ENCODE measurements around the gene MALSU1.
"Not testable (repeated sequence)": the region's sequence is repeated elsewhere in the genome, so short reads cannot be mapped to it uniquely, and the experiment has no call there.

MALSU1 gene

DNA sequence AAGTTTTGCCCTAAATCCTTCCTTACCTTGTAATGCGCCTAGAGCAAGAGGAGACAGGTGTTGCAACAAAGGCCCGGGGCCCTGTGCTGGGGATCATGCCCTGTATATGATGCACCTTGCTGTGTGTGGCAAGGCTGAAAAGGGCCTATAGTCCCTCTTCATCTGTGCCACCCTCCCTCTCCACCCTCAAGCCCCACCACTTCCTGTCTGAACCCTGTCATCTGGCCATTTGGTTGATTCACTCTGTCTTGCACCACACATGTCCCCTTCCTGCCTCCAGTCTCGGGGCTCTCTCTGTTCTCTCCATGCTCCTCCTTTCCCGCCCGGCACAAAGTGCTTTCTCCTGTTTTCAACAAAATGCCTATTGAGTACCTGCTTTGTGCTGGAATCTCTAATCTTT lies 11.5 kb upstream of the MALSU1 start:
- no peak for DNase-seq

DNA sequence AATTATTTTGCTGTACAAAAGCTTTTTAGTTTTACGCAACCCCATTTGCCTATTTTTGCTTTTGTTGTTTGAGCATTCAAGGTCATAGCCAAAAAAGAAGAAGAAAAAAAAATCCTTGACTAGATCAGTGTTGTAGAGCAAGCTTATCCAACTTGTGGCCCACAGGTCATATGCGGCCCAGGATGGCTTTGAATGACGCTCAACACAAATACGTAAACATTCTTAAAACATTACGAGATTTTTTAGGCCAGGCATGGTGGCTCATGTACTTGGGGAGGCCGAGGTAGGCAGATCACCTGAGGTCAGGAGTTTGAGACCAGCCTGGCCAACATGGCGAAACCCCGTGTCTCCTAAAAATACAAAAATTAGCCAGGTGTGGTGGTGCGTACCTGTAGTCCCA lies 8.1 kb upstream of the MALSU1 start:
- DNase-seq: no peak

DNA sequence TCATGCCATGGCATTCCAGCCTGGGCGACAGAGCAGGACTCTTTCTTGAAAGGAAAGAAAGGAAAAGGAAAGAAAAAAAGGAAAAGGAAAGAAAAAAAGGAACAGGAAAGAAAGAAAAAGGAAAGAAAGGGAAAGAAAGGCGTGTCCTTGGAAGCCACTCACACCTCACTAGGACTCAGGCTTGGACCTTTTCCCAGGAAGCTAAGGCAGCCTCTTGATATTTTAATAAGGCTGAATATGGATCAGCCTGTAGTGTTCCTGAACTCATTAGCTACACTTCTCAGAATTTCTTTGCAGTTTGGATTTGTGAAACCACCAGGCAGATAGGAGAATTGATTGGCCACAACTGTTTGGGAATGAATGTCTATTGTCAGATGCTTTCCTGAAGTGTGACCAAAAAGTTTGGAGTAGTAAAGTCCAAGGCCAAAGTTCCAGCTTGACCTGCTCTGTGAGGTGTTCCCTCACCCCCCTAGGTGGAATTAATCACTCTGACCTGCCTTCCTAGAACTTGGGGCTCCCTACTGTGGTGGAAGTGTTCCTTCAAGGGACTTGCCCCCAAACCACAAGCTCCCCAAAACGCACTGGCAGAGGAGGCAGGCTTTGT lies 7.1 kb upstream of the MALSU1 start:
- no peak for DNase-seq

DNA sequence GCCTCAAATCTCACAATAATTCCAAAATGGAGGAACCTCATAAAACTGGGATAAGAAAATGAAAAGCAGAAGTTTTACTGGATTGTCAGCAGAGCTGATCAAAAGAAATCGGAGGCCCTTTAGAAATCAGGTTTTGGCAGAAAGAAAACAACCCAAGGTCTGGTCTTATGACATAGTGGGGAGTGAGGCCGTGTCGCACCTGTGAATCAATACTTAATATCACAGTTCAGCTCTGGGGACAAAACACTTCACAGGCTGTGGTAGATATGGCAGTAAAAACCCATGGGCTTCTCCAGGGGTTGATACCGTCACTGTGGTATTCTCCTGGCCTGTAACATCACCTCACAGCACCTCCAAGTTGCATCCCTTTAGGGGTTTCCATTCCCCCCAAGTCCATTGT lies 6.5 kb upstream of the MALSU1 start:
- DNase-seq: no peak

DNA sequence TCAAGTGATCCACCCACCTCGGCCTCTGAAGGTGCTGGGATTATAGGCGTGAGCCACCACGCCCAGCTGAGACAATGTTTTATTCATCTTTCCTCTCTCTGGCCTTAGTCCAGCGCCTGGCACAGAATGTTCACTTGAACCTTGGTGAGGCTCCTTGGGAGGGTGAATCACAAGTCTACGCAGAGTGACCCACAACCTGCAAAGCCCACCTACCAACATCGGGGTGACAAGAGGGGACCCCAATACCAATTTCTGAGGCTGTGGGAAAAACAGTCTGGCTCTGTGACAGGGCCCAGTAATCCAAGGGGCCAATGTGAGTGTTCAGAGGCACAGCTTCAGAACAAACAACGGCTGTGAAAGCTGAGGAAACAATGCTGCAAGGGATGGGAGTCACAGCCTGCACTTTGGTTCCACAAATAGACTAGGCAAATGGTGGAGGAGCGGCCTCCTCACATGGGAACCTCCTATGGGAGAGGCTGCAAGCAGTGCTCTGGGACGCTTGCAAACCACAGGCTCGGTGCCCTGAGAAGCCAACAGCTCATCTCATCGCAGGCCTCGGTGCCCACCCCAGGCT lies 5.6 kb upstream of the MALSU1 start:
- no peak for DNase-seq

DNA sequence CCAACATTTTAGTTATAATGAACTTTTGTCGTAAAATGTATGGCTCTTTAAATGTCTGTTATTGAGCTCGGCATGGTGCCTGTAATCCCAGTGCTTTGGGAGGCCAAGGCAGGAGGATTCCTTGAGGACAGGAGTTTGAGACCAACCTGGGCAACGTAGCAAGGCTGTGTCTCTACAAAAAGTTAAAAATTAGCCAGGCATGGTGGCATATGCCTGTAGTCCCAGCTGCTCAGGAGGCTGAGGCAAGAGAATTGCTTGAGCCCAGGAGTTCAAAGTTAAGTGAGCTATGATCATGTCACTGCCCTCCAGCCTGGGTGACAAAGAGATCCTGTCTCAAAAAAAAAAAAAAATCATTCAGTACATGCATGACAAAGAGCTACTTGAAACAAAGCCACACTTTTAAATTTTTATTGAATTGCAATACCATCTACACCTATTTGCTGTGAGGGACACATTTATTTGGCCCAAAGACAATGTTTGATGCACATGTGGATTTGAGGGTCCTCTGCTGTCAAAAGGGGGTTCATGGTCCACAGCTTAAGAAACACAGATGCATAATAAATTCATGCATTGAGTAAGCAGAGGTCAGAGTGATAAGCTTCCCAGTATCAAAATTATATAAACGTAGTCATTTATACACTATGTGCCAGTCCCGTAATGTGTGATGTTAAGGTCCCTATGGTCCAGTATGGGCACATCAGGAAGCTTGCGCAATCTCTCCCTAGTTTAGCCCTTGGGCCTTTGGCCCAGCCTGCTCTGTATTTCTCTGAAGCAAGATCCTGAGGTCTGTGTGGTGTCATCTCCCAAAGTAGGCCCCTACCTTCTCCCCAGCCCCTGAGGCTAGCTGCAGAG lies 4.4 kb upstream of the MALSU1 start:
- no peak for DNase-seq

DNA sequence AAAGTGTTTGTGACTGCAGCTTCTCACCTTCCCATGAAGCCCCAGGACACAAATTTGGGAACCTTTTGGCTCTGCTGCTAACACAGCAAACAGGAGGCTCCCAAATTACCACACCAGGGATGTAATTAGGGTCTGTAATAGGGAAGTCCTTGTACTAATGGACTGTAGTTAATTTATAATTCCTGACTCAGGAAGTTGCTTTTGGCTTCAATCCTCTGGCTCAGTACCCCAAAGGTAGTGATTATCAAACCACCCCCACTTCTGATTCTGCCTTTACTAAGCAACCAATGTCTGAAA lies 3.8 kb upstream of the MALSU1 start:
- DNase-seq: no peak

DNA sequence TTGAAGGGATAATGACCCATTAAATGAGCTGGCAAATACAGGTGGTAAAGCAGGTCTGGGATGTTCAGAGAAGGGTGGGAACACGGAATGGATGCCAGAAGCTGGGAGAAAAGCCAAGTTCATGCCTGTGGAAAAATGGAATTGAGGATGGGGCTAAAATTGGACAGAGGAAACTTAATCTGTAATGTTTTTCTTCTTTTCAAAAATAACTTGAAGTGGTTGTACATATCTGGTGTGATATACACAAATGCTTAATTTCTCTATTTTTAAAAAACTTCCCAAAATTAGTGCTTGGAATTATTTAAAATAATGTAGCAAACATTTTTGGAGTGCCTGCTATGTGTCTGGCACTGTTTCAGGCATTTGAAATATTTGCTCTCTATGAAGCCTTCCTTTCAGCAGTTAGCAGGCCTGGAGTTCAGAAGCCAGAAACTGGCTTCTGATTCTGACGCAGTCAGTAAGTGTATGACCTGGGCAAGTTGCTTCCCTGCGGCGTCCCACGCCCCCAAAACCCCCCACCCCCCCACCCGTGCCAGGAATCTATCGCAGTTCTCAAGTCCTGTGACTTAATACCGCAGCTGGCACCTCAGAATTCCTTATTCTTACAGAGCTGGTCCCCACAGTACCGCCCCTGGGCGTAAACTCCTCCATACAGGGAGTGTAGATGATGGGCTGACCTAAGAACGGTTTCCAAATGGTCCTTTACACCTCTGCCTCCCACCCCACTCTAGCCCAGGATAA lies 828 bp upstream of the MALSU1 start:
- DNase-seq: peak; percentile 21

DNA sequence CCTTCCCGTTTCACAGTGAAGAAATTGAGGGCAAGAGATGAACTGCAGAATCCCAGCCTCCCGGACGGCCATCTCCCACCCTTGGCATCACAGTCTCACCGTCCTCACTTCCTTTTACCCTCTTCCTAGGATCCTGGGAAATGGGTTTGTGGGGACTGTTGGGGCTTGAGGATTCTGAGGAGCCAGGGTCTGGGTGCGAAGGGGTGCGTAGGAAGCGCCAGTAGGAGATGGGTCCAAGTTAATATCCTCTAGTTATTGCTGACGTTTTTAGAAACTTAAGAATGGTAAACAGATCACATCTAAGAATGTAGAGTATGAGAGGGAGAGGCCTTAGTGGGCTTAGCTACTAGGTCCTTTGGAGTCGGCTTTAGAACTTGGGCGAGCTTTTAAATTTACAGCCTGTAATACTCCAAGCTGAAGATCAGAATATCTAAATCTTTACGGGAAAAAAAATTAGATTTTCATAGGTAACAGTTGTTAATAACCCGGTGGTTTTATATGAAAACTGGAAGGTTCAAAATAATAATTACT lies 696 bp downstream of the MALSU1 start:
- DNase-seq: no peak

DNA sequence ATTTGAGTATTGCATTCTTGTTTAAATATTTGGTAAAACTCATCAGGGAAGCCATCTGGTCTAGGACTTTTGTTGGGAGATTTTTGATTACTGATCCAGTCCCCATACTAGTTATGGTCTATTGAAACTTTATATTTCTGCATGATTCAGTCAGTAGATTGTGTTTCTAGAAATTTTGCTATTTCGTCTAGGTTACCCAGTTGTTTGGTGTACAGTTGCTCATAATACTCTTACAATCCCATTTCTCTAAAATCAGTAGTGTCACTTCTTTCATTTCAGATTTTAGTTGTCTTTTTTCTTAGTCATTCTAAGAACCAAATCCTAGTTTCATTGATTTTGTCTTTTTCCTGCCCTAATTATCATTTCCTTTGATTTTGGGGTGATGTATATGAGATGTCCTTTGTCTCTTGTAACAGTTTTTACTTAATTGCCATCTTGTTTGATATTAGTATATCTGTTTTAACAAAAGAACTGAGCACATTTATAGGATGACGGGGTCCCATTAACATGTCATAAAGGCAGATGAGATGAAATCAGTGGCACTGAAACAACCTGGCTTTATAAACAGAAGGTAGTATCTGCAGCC lies 7.9 kb downstream of the MALSU1 start:
- DNase-seq: no peak

DNA sequence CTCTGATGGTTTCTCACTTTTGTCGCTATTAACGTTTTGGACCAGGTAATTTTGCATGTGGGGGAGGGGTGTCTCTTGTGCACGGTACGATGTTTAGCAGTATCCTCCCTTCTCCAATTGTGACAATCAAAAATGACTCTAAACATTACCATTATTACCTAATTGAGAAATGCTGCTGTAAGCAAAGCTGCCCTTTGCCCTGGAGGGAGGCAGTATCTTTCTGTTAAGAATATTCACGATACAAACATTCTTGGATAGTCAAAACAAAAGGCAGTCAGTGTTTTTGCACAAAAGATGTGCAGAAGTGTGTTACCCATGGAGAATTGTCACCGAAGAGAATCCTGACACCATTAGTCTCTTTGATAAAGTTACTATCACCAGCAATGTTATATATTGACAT lies 9.6 kb downstream of the MALSU1 start:
- DNase-seq: no peak

DNA sequence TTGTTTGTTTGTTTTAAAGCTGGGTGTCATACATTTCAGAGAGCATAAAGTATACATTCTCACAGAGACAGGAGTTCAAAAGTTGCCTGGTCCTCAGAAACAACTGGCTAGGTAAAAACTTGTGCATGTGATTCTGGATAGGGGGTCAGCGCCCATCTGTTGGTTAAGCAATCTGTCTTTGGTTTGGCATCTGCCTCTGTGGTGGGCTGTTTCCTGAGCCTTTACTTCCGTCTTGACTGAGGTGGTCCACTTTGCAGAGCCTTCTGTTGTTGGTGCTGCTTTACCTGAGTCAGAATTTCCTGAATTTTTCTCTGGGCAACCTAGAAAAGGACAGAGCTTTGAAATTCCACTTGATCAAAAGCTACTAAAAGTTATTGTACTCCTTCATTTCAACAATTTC lies 13.0 kb downstream of the MALSU1 start:
- DNase-seq: not testable (repeated sequence)

DNA sequence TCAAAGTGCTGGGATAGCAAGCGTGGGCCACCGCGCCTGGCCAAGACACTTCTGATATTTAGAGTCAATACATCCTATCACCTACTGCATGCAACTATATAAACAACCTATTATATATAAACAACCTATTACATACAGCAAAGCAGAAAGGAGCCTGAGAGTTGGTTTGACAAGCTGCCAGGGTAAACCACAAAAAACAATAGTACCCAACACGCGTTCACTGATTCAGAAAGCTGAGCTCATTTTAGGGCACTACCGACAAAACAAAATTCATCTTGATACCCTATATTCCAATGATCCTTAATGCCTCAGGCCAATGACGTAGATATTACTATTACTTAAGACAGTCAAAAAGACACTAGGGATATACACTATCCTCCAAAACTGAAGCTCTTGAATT lies 16.2 kb downstream of the MALSU1 start:
- no peak for DNase-seq

DNA sequence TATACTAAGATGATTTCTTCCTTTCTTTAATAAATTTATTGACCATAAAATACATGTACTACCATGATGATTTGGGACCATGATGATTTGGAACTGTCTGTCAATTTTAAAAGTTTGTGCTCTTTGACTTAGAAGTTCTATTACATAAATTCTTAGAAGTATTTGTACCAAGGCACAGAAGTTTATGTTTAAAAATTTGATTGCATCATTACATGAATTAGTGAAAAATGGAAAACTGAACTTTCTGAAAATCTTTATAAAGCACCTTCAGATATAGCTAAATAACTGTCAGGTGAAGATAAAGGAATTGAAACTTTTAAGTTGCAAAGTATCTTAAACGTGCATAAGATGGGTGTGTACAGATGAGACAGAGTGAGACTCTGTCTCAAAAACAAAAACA lies 32.0 kb downstream of the MALSU1 start:
- DNase-seq: no peak

DNA sequence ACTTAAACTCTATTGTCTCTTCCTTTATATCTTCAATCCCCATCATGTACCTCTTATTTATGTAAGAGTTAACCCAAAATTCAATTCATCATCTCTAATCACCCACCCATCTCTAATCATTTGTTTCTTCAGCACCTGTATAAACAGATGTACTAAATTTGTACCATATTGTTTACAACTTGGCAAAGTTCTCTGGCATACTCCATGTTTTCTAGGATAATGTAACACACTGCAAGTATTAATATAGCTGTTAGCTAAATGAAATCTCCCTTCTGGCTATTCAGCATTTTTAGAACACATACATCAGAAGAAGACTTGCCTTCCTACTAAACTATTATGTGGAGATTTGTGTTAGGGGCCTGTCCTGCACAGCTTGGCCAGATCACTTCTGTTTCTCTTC lies 33.1 kb downstream of the MALSU1 start:
- DNase-seq: no peak

DNA sequence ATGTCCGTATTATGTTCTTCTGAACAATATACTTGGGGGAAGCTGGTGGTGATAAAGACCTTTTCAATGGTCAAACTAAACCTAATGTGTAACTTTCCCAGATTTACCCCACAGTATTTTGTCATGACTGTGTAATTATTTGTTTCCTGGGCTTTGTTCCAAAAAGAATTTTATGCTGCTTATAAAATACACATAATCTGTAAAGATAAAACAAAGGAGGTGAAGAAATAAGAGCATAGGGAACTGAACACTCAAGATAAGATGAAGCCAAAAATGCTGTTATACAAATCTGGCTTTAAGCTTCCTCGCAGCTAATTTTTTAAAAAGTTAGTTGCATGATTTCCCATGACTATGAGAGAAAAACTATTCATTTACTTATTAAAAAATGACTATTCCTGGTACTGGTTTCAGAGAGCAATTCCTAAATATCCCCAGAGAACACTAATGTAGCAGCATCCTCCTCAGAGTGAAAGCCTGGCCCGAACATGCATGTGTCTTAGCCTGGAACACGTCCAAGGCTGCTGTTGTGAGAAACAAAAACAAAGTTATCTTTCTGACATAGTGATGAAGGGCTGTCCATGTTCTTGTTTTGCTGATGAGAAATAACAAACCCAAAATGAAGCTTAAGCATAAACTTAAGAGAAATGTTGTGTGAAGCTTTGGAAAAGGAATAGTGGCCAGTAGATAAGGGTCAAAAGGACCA lies 33.9 kb downstream of the MALSU1 start:
- peak; percentile 10 for DNase-seq

DNA sequence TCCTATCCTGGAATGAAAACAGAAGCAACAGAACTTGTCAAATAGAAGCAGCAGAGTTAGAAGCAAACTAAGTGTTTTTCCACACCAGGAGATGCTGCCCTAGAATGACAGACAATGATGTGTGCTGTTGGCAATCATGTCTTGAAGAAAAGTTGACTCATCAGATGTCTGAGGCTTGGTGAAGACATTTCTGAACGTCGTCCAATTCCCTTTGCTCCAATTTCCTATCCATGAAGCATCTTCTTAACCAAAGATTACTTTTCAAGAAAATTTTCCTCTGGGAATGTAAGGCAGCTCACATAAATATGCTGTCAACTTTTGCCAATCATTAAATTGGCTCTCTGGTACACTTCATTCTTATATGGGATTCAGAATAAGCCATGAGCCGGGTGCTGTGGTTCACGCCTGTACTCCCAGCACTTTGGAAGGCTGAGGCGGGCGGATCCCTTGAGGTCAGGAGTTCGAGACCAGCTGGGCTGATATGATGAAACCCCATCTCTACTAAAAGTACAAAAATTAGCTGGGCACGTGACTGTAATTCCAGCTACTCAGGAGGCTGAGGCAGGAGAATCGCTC lies 34.6 kb downstream of the MALSU1 start:
- peak; percentile 95 for DNase-seq

DNA sequence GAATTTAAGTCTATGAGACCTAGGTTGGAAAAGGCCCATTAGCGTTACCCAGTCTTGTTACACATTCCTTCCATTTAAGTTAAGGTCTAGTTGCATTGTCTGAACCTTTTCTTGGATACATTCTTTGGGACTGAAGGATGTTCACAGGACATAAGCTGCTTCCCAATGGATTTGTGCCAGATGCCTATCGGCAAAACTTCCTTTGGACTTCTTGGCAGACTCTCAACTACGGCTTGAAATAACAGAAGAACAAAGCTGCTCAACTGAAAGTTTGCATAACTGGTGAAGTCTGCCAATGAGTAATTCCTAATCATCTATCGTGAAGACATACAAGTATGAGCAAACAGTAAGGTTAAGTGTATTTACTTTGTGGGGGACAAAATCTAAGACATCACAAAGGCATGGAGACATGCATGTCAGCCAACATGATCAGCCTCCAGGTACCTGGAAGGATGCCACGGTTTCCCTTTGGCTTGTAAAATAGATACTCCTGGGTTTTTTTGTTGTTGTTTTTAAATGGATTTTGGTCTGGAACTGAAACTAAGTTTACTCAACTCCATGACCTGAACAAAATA lies 35.4 kb downstream of the MALSU1 start:
- DNase-seq: peak; percentile 98

DNA sequence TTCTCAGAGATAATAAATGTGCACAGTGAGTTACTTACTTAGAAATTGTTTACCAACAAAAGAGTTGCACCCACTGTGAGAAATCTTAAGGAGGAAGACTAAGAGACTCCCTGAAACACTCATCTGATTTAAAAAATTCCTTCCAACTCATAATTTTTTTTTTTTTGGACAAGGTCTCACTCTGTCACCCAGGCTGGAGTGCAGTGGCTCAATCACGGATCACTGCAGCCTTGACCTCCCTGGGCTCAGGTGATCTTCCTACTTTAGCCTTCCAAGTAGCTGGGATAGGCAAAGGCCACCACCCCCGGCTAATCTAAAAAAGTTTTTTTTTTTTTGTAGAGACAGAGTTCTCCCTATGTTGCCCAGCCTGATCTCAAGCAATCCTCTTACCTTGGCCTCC lies 36.0 kb downstream of the MALSU1 start:
- DNase-seq: no peak

DNA sequence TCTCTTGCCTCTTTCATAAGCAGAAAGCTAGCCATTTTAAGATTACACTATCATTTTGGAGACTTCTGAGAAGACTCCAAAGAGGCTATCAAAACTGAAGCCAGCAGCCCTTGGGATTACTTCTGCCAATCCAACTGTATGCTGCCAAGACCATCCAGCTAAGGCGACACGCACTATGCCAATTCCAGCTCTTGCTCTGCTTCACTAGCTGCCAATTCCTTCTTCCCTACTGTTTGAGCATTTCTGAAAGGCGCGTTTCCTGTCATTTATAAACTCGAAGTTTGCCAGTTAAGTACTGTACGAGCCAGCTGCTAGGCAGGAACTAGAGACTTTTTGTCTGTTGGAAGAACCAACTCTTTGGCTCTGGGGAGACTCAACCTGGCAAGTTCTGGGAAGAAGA lies 36.5 kb downstream of the MALSU1 start:
- DNase-seq: no peak

DNA sequence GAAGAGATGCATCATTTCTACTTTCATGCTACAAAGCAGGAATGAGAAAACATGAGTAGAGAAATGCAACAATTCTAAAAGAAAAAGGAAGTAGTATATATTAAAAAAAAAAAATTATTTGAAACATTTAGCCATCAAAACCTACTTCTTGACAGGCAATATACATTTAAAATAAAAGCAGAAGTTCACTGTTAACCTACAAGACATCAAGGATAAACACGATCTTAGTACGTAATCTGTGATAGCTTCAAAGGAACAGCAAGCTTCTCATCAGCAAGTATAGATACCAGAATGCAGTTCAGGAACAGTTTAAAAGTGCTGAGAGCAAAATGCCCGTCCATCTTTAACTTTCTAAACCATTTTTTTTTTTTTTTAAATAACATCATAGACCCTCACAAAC lies 36.9 kb downstream of the MALSU1 start:
- no peak for DNase-seq

DNA sequence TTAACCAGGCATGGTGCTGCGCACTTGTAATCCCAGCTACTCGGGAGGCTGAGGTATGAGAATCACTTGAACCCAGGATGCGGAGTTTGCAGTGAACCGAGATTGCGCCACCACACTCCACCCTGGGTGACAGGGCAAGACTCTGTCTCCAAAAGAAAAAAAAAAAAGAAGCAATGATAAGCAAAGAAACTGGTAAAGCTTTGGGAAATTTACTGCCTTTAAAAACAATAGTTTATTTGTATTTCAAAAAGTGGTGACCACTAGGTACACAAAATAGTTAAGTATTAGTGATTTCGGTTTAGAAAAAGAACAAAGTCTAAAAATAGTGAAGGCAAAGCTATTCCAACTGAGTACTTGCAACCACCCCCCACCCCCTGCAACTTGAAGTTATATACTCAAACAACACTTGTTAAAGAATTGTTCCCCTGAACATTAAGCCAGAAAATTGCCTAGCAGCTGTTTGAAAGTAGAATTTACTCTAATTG lies 37.7 kb downstream of the MALSU1 start:
- no peak for DNase-seq
